RWPE2 (cell line): ENCODE measurements around the gene MAP2K6.

ENCODE experiments used
- ATAC-seq: fragments of 200-7000 bp; cut with Tn5 transposase; 3 replicates; pipeline ENCODE4 v1.9.1; 2021; ENCODE audit warnings: low read depth
- DNase-seq: peaks from one replicate; pipeline ENCODE4 v3.0.0-alpha.2; 2020; ENCODE audit warnings: low spot score
- H3K27ac ChIP-seq: fragments of 450-650 bp; 2 replicates; pipeline ENCODE4 v1.5.1; 2017; ENCODE audit warnings: mild to moderate bottlenecking; ENCODE audit not compliant: poor library complexity, severe bottlenecking
- H3K27me3 ChIP-seq: fragments of 250-450 bp; sonication (Bioruptor Pico); 2 replicates; pipeline ENCODE4 v1.5.1; 2021; ENCODE audit warnings: mild to moderate bottlenecking, moderate library complexity; ENCODE audit not compliant: insufficient read depth, poor library complexity, severe bottlenecking
- H3K36me3 ChIP-seq: fragments of 250-450 bp; sonication (Bioruptor Pico); 2 replicates; pipeline ENCODE4 v1.5.1; 2020; ENCODE audit warnings: low read depth, mild to moderate bottlenecking, moderate library complexity
- H3K4me1 ChIP-seq: fragments of 250-450 bp; sonication (Bioruptor Pico); 2 replicates; pipeline ENCODE4 v1.5.1; 2021; ENCODE audit warnings: mild to moderate bottlenecking, moderate library complexity; ENCODE audit not compliant: insufficient read depth, poor library complexity, severe bottlenecking
- H3K4me3 ChIP-seq: fragments of 250-450 bp; sonication (Bioruptor Pico); 2 replicates; pipeline ENCODE4 v1.5.1; 2021; ENCODE audit warnings: mild to moderate bottlenecking, moderate library complexity; ENCODE audit not compliant: severe bottlenecking
- H3K9me3 ChIP-seq: fragments of 250-450 bp; sonication (Bioruptor Pico); 2 replicates; pipeline ENCODE4 v1.5.1; 2021; ENCODE audit warnings: mild to moderate bottlenecking, moderate library complexity; ENCODE audit not compliant: severe bottlenecking
- CTCF ChIP-seq: fragments of 450-650 bp; IDR thresholded peaks from one replicate; pipeline ENCODE4 v1.5.1; 2017; ENCODE audit warnings: mild to moderate bottlenecking, moderate library complexity; ENCODE audit not compliant: poor library complexity, severe bottlenecking

The MAP2K6 gene

GRCh38 chr17:69414408-69415274, at the start of gene MAP2K6:
Gene MAP2K6, plus strand, starts transcription at chr17:69414697. Its CDS starts 288 bp downstream, at chr17:69414985.
- DNase-seq, result peak; percentile 54
- TF ChIP-seq CTCF, result no peak
- H3K36me3 ChIP-seq, result no peaks in the 10 kb centered on the region
- peak within 1 kb of the TSS; percentile 24 for H3K4me3 ChIP-seq
- peak; percentile 97 for ATAC-seq
- no peaks in the 10 kb centered on the region for H3K27me3 ChIP-seq
- no peaks in the 10 kb centered on the region for H3K9me3 ChIP-seq
- no peak within 1 kb of the TSS for H3K27ac ChIP-seq
- peaks cover 22% of the 10 kb centered on the region for H3K4me1 ChIP-seq

- no peak for DNase-seq
- no peaks in the 10 kb centered on the region for H3K4me1 ChIP-seq
- no peaks in the 10 kb centered on the region for H3K9me3 ChIP-seq
- H3K4me3 ChIP-seq, result no peak overlapping the region
- no peak for TF ChIP-seq CTCF
- H3K27me3 ChIP-seq, result no peaks in the 10 kb centered on the region
- no peak overlapping the region for H3K27ac ChIP-seq
- ATAC-seq, result no peak
- no peaks in the 10 kb centered on the region for H3K36me3 ChIP-seq
These were observed 47.2 kb upstream of the MAP2K6 start for GRCh38 chr17:69367298-69367697.

GRCh38 chr17:69373069-69373468, 41.4 kb upstream of the MAP2K6 start:
- H3K36me3 ChIP-seq, result no peaks in the 10 kb centered on the region
- no peak overlapping the region for H3K4me3 ChIP-seq
- H3K4me1 ChIP-seq, result no peaks in the 10 kb centered on the region
- TF ChIP-seq CTCF, result no peak
- H3K27ac ChIP-seq, result no peak overlapping the region
- no peak for DNase-seq
- no peak for ATAC-seq
- H3K27me3 ChIP-seq, result no peaks in the 10 kb centered on the region
- no peaks in the 10 kb centered on the region for H3K9me3 ChIP-seq

GRCh38 chr17:69375229-69375628, 39.3 kb upstream of the MAP2K6 start:
- no peak overlapping the region for H3K27ac ChIP-seq
- H3K4me3 ChIP-seq, result no peak overlapping the region
- H3K36me3 ChIP-seq, result no peaks in the 10 kb centered on the region
- H3K9me3 ChIP-seq, result no peaks in the 10 kb centered on the region
- ATAC-seq (no peak), DNase-seq (no peak)
- no peaks in the 10 kb centered on the region for H3K27me3 ChIP-seq
- no peaks in the 10 kb centered on the region for H3K4me1 ChIP-seq
- no peak for TF ChIP-seq CTCF
